OCI-LY1 (cell line): ENCODE measurements around the gene KRT17.

Experiments used
- H2AFZ ChIP-seq: fragments of 200-600 bp; sonication (generic), shearing (Covaris generic); 2 replicates; pipeline ENCODE4 v1.6.0; 2014; ENCODE audit warnings: antibody characterized with exemption, mild to moderate bottlenecking, low read length
- H3F3A ChIP-seq: fragments of 200-600 bp; sonication (generic), shearing (Covaris generic); 2 replicates; pipeline ENCODE4 v1.6.0; 2014; ENCODE audit warnings: mild to moderate bottlenecking, antibody characterized with exemption, low read length, moderate library complexity; ENCODE audit not compliant: insufficient read depth
- H3K27ac ChIP-seq: fragments of 200-600 bp; sonication (generic); 2 replicates; pipeline ENCODE4 v1.5.1; 2014; ENCODE audit warnings: low read length, mixed run types, mild to moderate bottlenecking, low read depth; ENCODE audit not compliant: poor library complexity, severe bottlenecking
- H3K27me3 ChIP-seq: fragments of 200-600 bp; sonication (generic); 2 replicates; pipeline ENCODE4 v1.6.0; 2014; ENCODE audit warnings: antibody characterized with exemption, mild to moderate bottlenecking, low read length, moderate library complexity; ENCODE audit not compliant: insufficient read depth
- H3K36me3 ChIP-seq: fragments of 200-600 bp; sonication (generic); 2 replicates; pipeline ENCODE4 v1.6.1; 2014; ENCODE audit warnings: mild to moderate bottlenecking, antibody characterized with exemption, low read length, moderate library complexity, mixed read lengths; ENCODE audit not compliant: insufficient read depth
- H3K4me1 ChIP-seq: fragments of 200-600 bp; sonication (generic); 2 replicates; pipeline ENCODE4 v1.5.1; 2014; ENCODE audit warnings: mild to moderate bottlenecking, low read length, moderate library complexity; ENCODE audit not compliant: insufficient read depth, severe bottlenecking
- H3K4me2 ChIP-seq: fragments of 200-600 bp; sonication (generic), shearing (Covaris generic); 2 replicates; pipeline ENCODE4 v1.6.1; 2014; ENCODE audit warnings: low read length
- H3K4me3 ChIP-seq: fragments of 200-600 bp; sonication (generic); 2 replicates; pipeline ENCODE4 v1.5.1; 2014; ENCODE audit warnings: low read length, low read depth, mild to moderate bottlenecking, mixed read lengths; ENCODE audit not compliant: poor library complexity, severe bottlenecking
- H3K79me2 ChIP-seq: fragments of 200-600 bp; shearing (Covaris generic); 2 replicates; pipeline ENCODE4 v1.6.1; 2016; ENCODE audit warnings: mixed run types, low read length, mixed read lengths; ENCODE audit not compliant: insufficient read depth
- H3K9ac ChIP-seq: fragments of 200-600 bp; sonication (generic), shearing (Covaris generic); 2 replicates; pipeline ENCODE4 v1.6.1; 2014; ENCODE audit warnings: mild to moderate bottlenecking, low read length, mixed read lengths
- H3K9me2 ChIP-seq: fragments of 200-600 bp; sonication (generic), shearing (Covaris generic); 2 replicates; pipeline ENCODE4 v1.6.1; 2014; ENCODE audit warnings: low read depth, mild to moderate bottlenecking, low read length, mixed read lengths
- H3K9me3 ChIP-seq: fragments of 200-600 bp; shearing (Covaris generic); 2 replicates; pipeline ENCODE4 v1.6.1; 2014; ENCODE audit warnings: low read length, mixed read lengths
- H4K20me1 ChIP-seq: fragments of 200-600 bp; sonication (generic), shearing (Covaris generic); 2 replicates; pipeline ENCODE4 v1.6.0; 2016; ENCODE audit warnings: mild to moderate bottlenecking, low read length; ENCODE audit not compliant: insufficient read depth
- CTCF ChIP-seq: fragments of 200-600 bp; sonication (generic), shearing (Covaris generic); IDR thresholded peaks from 2 replicates; pipeline ENCODE4 v1.5.1; 2017; ENCODE audit warnings: mild to moderate bottlenecking, antibody characterized with exemption, low read length, moderate library complexity, mixed read lengths
- EZH2 ChIP-seq: fragments of 200-600 bp; sonication (generic), shearing (Covaris generic); IDR thresholded peaks from 2 replicates; pipeline ENCODE4 v1.8.0; 2017; ENCODE audit warnings: borderline replicate concordance, mixed run types, mild to moderate bottlenecking, antibody characterized with exemption, low read length, moderate library complexity, mixed read lengths

KRT17 gene

GRCh38 chr17:41575336-41575735, 49.0 kb downstream of the KRT17 start:
- no peak for TF ChIP-seq EZH2
- TF ChIP-seq CTCF = no peak

GRCh38 chr17:41571561-41572434, 52.6 kb downstream of the KRT17 start, which contains the start of gene KRT9:
KRT9 (minus strand) TSS chr17:41572059; CDS start chr17:41571992, 67 bp downstream.
- TF ChIP-seq CTCF (no peak), EZH2 (no peak)
- no peaks in the 10 kb centered on the region; the same call in 1 of the 2 replicates for H3K27me3 ChIP-seq
- H3F3A ChIP-seq = no peaks in the 10 kb centered on the region
- no peaks in the 10 kb centered on the region for H3K79me2 ChIP-seq
- no peak within 1 kb of the TSS for H3K27ac ChIP-seq
- H3K4me1 ChIP-seq = no peaks in the 10 kb centered on the region
- no peak within 1 kb of the TSS for H2AFZ ChIP-seq
- no peak within 1 kb of the TSS for H3K9ac ChIP-seq
- H3K4me3 ChIP-seq = no peak within 1 kb of the TSS
- no peaks in the 10 kb centered on the region for H3K9me3 ChIP-seq
- H3K36me3 ChIP-seq = no peaks in the 10 kb centered on the region
- no peaks in the 10 kb centered on the region for H3K9me2 ChIP-seq
- H4K20me1 ChIP-seq = no peaks in the 10 kb centered on the region
- no peak within 1 kb of the TSS for H3K4me2 ChIP-seq

More at GRCh38 chr17:41575336-41575735, 49.0 kb downstream of the KRT17 start:
- Histone ChIP-seq H3K9ac (no peak overlapping the region), H3K27me3 (no peaks in the 10 kb centered on the region; the same call in 1 of the 2 replicates), H4K20me1 (no peaks in the 10 kb centered on the region), H3K9me2 (no peaks in the 10 kb centered on the region), H2AFZ (no peak overlapping the region), H3K4me2 (no peak overlapping the region), H3F3A (no peaks in the 10 kb centered on the region), H3K79me2 (no peaks in the 10 kb centered on the region), H3K27ac (no peak overlapping the region), H3K4me3 (no peak overlapping the region), H3K36me3 (no peaks in the 10 kb centered on the region), H3K4me1 (peaks cover 4% of the 10 kb centered on the region), H3K9me3 (no peaks in the 10 kb centered on the region)
